Lung (tissue), 12 donors: Measurements from ENCODE around the gene NAB1. TPM values are rescaled to one million over a fixed set of nuclear protein-coding genes. Genes with fewer than 3 reads are reported as not detected.

Source experiments
- ATAC-seq: fragments of 200-7000 bp; cut with Tn5 transposase; one replicate; pipeline ENCODE4 v1.9.1; 2020; ENCODE audit warnings: moderate number of reproducible peaks; ENCODE audit not compliant: insufficient read depth, low FRiP score
- DNase-seq, 3 donors: peaks; one replicate each; pipeline ENCODE4 v3.0.0-alpha.2; 2013 to 2017
- H3K27ac ChIP-seq, 2 donors: one replicate each; pipeline ENCODE4 v1.5.1; 2013; ENCODE audit warnings: mild to moderate bottlenecking in 2 of 2, moderate library complexity in 2 of 2, control low read depth in 1 of 2, inconsistent platforms in 1 of 2, low read depth in 1 of 2, low read length in 1 of 2
- H3K27me3 ChIP-seq, 3 donors: one replicate each; pipeline ENCODE4 v1.5.1; 2013; ENCODE audit warnings: low read length in 2 of 3; ENCODE audit not compliant: control insufficient read depth in 3 of 3, insufficient read depth in 3 of 3
- H3K36me3 ChIP-seq, 4 donors: one replicate each; pipeline ENCODE4 v1.5.1; 2013; ENCODE audit warnings: low read length in 4 of 4, mild to moderate bottlenecking in 1 of 4, moderate library complexity in 1 of 4; ENCODE audit not compliant: control insufficient read depth in 4 of 4, insufficient read depth in 4 of 4
- H3K4me1 ChIP-seq, 5 donors: one replicate each; pipeline ENCODE4 v1.5.1; 2013; ENCODE audit warnings: low read length in 5 of 5, mild to moderate bottlenecking in 2 of 5, moderate library complexity in 1 of 5; ENCODE audit not compliant: control insufficient read depth in 5 of 5, insufficient read depth in 5 of 5
- H3K4me3 ChIP-seq: one replicate; pipeline ENCODE4 v1.5.1; 2013; ENCODE audit warnings: mild to moderate bottlenecking, control low read depth, moderate library complexity
- H3K9ac ChIP-seq, 2 donors: one replicate each; pipeline ENCODE4 v1.5.1; 2013; ENCODE audit warnings: low read length in 2 of 2, control low read depth in 1 of 2; ENCODE audit not compliant: insufficient read depth in 1 of 2
- H3K9me3 ChIP-seq, 4 donors: one replicate each; pipeline ENCODE4 v1.5.1; 2013; ENCODE audit warnings: low read length in 3 of 4, mild to moderate bottlenecking in 1 of 4, moderate library complexity in 1 of 4; ENCODE audit not compliant: control insufficient read depth in 4 of 4, insufficient read depth in 3 of 4
- CTCF ChIP-seq: IDR thresholded peaks from 2 replicates; pipeline ENCODE4 v1.5.1; 2012; ENCODE audit warnings: mild to moderate bottlenecking; ENCODE audit errors: control extremely low read depth, extremely low read depth
- WGBS, 2 donors: extraction: QIAGEN DNeasy Blood & Tissue Kit; methylation state at CpG; one replicate each; pipeline ENCODE4 v1.1.7; 2013; 5-methylcytosine and 5-hydroxymethylcytosine counted together
- polyA plus RNA-seq, 2 donors: library from polyadenylated mRNA; stranded (reverse); fragments of 200-250 nt; gene quantifications; one replicate each; pipeline ENCODE4 v1.2.1, GENCODE V29; 2013
- total RNA-seq, 2 donors: library from RNA; depleted of rRNA in 1 of 2; stranded (reverse); fragments of >200 nt in 1 of 2; gene quantifications; one replicate each; pipeline ENCODE4 v1.2.1, GENCODE V29; 2014 to 2021
- donor health status: control.
- donor health status: control.
- donor health status: Bipolar disorder and iron deficiency.
- donor health status: healthy.
- donor health status: DM: yes; HTN: yes; CAD: no.

The NAB1 gene
- total and polyA plus RNA-seq, 4 donors: 14.3 to 71.9 (median 22.2) TPM

GRCh38 chr2:190684931-190685330 lies 36.0 kb downstream of the NAB1 start:
- Histone ChIP-seq H3K27me3 (no peaks in the 10 kb centered on the region), H3K9ac (no peak overlapping the region), H3K9me3 (no peaks in the 10 kb centered on the region), H3K27ac (no peak overlapping the region), H3K36me3 (peaks cover 2 to 26% (median 9%) of the 10 kb centered on the region in 4 donors), H3K4me3 (no peak overlapping the region), H3K4me1 (peaks cover 0 to 4% (median 0%) of the 10 kb centered on the region in 5 donors)
- TF ChIP-seq CTCF: no peak
- ATAC-seq (no peak), DNase-seq (no peak)
- WGBS, 2 donors: 66 to 89% methylated on average over 2 of the region's 2 CpGs

GRCh38 chr2:190685333-190685732 lies 36.5 kb downstream of the NAB1 start:
- 94 to 96% methylated on average over 3 of the region's 3 CpGs for WGBS, 2 donors
- Histone ChIP-seq H3K4me3 (no peak overlapping the region), H3K9ac (no peak overlapping the region), H3K9me3 (no peaks in the 10 kb centered on the region), H3K4me1 (peaks cover 0 to 4% (median 0%) of the 10 kb centered on the region in 5 donors), H3K27me3 (no peaks in the 10 kb centered on the region), H3K27ac (no peak overlapping the region), H3K36me3 (peaks cover 2 to 28% (median 9%) of the 10 kb centered on the region in 4 donors)
- ATAC-seq (no peak), DNase-seq (no peak)
- no peak for TF ChIP-seq CTCF

GRCh38 chr2:190693533-190694232 lies 44.8 kb downstream of the NAB1 start:
- Histone ChIP-seq H3K9ac (no peak overlapping the region), H3K36me3 (peaks cover 0 to 20% (median 8%) of the 10 kb centered on the region in 4 donors), H3K4me1 (no peaks in the 10 kb centered on the region), H3K27ac (no peak overlapping the region), H3K4me3 (no peak overlapping the region), H3K27me3 (no peaks in the 10 kb centered on the region), H3K9me3 (no peaks in the 10 kb centered on the region)
- ATAC-seq: no peak
- no peak for TF ChIP-seq CTCF
- no peak for DNase-seq
- WGBS, 2 donors: 90 to 98% methylated on average over 2 of the region's 2 CpGs
